Measurements from ENCODE around the gene GDPD5.

The GDPD5 gene

DNA sequence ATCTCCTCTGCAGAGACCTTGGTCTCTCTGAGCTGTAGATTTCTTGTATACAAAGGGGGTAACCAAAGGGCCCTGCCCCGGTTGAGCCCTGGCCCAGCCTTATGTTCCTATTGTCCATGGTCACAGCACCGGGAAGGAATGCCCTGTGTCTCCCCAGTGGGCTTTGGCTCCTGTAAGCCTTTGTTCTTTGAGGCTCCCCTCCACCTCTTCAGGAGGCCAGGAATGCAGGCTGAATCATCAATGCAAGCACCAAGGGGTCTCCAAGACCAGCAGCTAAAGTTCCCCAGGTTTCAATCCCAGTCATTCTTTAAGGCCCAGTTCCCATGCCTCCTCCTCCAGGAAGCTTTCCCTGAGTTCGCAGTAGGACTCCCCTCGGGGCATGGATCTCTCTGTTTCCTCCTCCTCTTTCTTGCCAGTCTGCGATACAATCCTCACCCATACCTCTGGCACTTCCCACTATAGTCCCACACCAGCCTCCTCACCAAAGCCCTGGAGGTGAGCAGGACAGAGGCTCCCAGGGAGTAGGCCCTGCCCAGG lies 63.6 kb downstream of the GDPD5 start:
- H3K9me3 Mint-ChIP-seq = no peaks in the 10 kb centered on the region
- no peak for ATAC-seq (replicated peaks)

GRCh38 chr11:75461151-75461550 lies 64.6 kb downstream of the GDPD5 start:
- peaks cover 4 to 7% of the 10 kb centered on the region in 2 donors for H3K27me3 Mint-ChIP-seq
- no peak overlapping the region for H3K4me3 Mint-ChIP-seq
- no peaks in the 10 kb centered on the region for H3K4me1 Mint-ChIP-seq
- no peaks in the 10 kb centered on the region for H3K9me3 Mint-ChIP-seq
- no peak overlapping the region for H3K27ac Mint-ChIP-seq
- no peak for DNase-seq
- no peak for ATAC-seq (replicated peaks)
- no peaks in the 10 kb centered on the region for H3K36me3 Mint-ChIP-seq

More for the DNA sequence above, 63.6 kb downstream of the GDPD5 start:
- Mint-ChIP-seq H3K27me3 (peaks cover 4 to 7% of the 10 kb centered on the region in 2 donors), H3K4me1 (peaks cover 0 to 4% of the 10 kb centered on the region in 2 donors), H3K27ac (no peak overlapping the region), H3K4me3 (no peak overlapping the region), H3K36me3 (no peaks in the 10 kb centered on the region)
- DNase-seq = no peak

- no peak overlapping the region for H3K27ac Mint-ChIP-seq
- no peak for ATAC-seq (replicated peaks)
- DNase-seq = no peak
- no peak overlapping the region for H3K4me3 Mint-ChIP-seq
- H3K4me1 Mint-ChIP-seq = no peaks in the 10 kb centered on the region
- H3K36me3 Mint-ChIP-seq = no peaks in the 10 kb centered on the region
- peaks cover 8 to 13% of the 10 kb centered on the region in 2 donors for H3K27me3 Mint-ChIP-seq
- no peaks in the 10 kb centered on the region for H3K9me3 Mint-ChIP-seq
Observed at GRCh38 chr11:75456596-75457183, 69.1 kb downstream of the GDPD5 start.

DNA sequence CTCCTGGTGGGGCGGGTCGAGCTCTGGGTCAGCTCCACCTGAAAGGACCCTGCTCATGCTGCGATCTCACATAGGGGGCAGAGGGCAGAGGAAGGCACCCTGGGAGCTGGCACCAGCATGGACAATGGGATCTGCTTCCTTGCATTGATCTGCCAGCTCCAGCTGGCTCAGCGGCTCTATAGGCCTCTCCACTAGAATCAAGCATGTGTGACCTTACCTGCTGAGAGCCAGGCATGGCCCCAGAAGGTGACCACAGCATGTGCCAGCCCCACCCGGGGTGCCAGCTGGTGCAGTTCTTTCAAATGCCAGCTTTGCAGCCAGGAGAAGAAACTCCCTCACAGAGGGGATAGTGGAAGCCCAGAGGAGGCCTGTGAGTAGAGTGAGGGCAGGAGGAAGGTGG lies 70.8 kb downstream of the GDPD5 start:
- H3K9me3 Mint-ChIP-seq = no peaks in the 10 kb centered on the region
- DNase-seq = no peak
- ATAC-seq (replicated peaks) = no peak

DNA sequence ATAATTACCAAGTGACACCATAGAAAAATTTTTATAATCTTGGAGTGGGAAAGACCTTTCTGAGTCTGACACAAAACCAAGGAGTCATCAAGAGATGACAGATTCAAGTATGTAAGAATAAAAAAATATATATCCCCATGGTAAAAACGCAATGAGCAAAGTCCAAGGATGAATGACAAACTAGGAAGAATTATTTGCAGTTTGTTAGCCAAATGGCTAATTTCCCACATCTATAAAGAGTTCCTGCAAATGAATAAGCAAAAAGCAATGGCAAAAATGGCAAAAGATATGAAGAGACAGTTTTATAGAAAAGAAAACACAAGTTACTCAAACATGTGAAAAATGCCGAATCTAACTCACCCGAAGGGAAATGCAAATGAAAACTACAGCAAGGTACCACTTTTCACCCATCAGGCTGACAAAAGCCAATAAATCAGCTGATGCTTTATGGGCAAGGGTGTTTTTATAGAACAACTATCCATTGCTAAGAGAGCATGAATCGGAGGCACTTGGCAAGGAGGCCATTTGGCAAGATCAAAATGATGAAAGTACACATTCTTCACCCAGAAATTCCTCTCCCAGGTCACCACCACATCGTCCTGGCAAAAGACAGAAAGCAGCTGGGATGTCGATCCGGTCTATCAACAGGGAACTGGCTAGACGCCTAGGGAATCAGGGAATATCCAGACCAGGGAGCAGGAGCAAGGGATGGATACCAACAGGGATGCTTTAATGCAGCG lies 71.7 kb downstream of the GDPD5 start:
- no peak for ATAC-seq (replicated peaks)
- no peaks in the 10 kb centered on the region for H3K36me3 Mint-ChIP-seq
- peaks cover 12 to 21% of the 10 kb centered on the region in 2 donors for H3K27me3 Mint-ChIP-seq
- H3K27ac Mint-ChIP-seq = no peak overlapping the region
- no peaks in the 10 kb centered on the region for H3K4me1 Mint-ChIP-seq
- no peak for DNase-seq
- no peaks in the 10 kb centered on the region for H3K9me3 Mint-ChIP-seq
- no peak overlapping the region for H3K4me3 Mint-ChIP-seq

More for the DNA sequence above, 70.8 kb downstream of the GDPD5 start:
- Mint-ChIP-seq H3K27ac (no peak overlapping the region), H3K4me1 (no peaks in the 10 kb centered on the region), H3K4me3 (no peak overlapping the region), H3K36me3 (no peaks in the 10 kb centered on the region), H3K27me3 (peaks cover 12 to 16% of the 10 kb centered on the region in 2 donors)

- Mint-ChIP-seq H3K27me3 (peaks cover 12 to 28% of the 10 kb centered on the region in 2 donors), H3K36me3 (no peaks in the 10 kb centered on the region), H3K9me3 (no peaks in the 10 kb centered on the region), H3K4me1 (no peaks in the 10 kb centered on the region), H3K27ac (no peak overlapping the region), H3K4me3 (no peak overlapping the region)
- peak in 1 of 2 donors; percentile 39 for ATAC-seq (replicated peaks)
- no peak for DNase-seq
Observed at GRCh38 chr11:75450826-75451821, 74.6 kb downstream of the GDPD5 start.

GRCh38 chr11:75450236-75450635 lies 75.5 kb downstream of the GDPD5 start:
- Mint-ChIP-seq H3K9me3 (no peaks in the 10 kb centered on the region), H3K4me3 (no peak overlapping the region), H3K36me3 (no peaks in the 10 kb centered on the region), H3K27me3 (peaks cover 17 to 30% of the 10 kb centered on the region in 2 donors), H3K27ac (no peak overlapping the region), H3K4me1 (no peaks in the 10 kb centered on the region)
- DNase-seq (no peak), ATAC-seq (replicated peaks) (no peak)

DNA sequence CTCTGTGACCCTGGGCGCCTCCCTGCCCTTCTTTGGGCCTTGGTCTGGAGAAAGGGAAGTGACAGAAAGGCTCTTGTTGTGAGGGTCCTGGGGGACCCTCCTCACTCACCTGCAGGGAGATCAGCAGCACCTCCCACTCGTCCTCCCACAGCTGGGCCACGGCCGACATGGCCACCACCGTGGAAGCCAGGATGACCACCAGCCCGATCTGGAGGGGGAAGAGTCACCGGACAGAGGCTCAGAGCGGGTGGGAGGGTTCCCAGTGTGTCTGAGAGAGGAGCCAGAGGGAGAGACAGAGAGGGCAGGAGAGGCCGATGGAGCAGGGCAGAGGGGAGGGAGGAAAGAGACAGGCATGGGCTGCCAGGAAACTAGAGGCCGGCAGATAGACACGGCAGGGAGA lies 76.0 kb downstream of the GDPD5 start:
- H3K4me3 Mint-ChIP-seq = no peak overlapping the region
- H3K27me3 Mint-ChIP-seq = peaks cover 19 to 33% of the 10 kb centered on the region in 2 donors
- no peak for DNase-seq
- H3K27ac Mint-ChIP-seq = no peak overlapping the region
- H3K9me3 Mint-ChIP-seq = no peaks in the 10 kb centered on the region
- H3K4me1 Mint-ChIP-seq = no peaks in the 10 kb centered on the region
- ATAC-seq (replicated peaks) = no peak
- no peaks in the 10 kb centered on the region for H3K36me3 Mint-ChIP-seq

DNA sequence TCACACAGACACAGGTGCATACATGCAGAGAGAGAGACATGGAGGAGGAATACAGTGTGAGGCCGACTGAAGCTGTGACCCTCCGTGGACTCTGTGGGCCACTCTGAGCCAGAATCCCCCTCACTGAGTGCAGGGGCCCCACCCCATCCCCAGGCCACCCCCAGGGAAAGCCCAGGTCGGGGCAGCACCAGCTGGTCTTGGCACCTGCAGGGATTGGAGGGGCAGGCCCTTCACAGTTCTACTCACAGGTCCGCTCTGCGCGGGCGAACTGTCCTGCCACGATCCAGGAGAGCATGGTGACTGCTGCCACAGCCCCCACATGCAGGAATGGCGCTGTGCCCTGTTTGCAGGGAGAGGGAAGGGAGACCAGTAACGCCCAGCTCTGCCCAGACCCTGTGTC lies 76.5 kb downstream of the GDPD5 start:
- Mint-ChIP-seq H3K27ac (no peak overlapping the region), H3K36me3 (no peaks in the 10 kb centered on the region), H3K27me3 (peaks cover 19 to 35% of the 10 kb centered on the region in 2 donors), H3K9me3 (no peaks in the 10 kb centered on the region), H3K4me3 (no peak overlapping the region), H3K4me1 (no peaks in the 10 kb centered on the region)
- ATAC-seq (replicated peaks) (no peak), DNase-seq (no peak)

DNA sequence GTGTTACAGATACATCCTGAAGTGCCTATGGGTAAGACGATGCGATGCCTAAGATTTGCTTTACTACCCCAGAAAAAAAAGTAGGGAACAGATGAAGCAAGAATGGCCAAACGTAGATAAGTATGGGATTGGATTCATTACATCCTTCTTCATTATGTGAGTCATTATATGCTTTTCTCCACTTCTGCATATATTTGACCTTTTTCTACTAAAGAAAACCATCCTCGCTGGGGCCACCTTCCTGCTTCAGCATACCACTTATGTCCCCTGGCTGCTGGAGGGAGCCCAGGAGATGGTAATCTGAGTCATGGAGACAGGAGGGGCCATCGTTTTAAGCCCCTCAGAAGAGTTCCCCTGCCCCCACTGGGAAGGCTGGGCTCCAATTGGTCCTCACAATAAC lies 78.3 kb downstream of the GDPD5 start:
- Mint-ChIP-seq H3K4me3 (no peak overlapping the region), H3K9me3 (no peaks in the 10 kb centered on the region), H3K4me1 (no peaks in the 10 kb centered on the region), H3K36me3 (no peaks in the 10 kb centered on the region), H3K27ac (no peak overlapping the region), H3K27me3 (peaks cover 15 to 30% of the 10 kb centered on the region in 2 donors)
- DNase-seq (no peak), ATAC-seq (replicated peaks) (no peak)

GRCh38 chr11:75445315-75445953 lies 80.3 kb downstream of the GDPD5 start:
- Mint-ChIP-seq H3K27ac (no peak overlapping the region), H3K9me3 (no peaks in the 10 kb centered on the region), H3K4me3 (no peak overlapping the region), H3K36me3 (no peaks in the 10 kb centered on the region), H3K27me3 (peaks cover 11 to 26% of the 10 kb centered on the region in 2 donors), H3K4me1 (no peaks in the 10 kb centered on the region)
- DNase-seq (peak; percentile 24), ATAC-seq (replicated peaks) (peak; percentile 81 to 89)

- ATAC-seq (replicated peaks) (no peak), DNase-seq (no peak)
- Mint-ChIP-seq H3K4me3 (no peak overlapping the region), H3K9me3 (no peaks in the 10 kb centered on the region), H3K4me1 (no peaks in the 10 kb centered on the region), H3K27ac (no peak overlapping the region), H3K36me3 (no peaks in the 10 kb centered on the region), H3K27me3 (peaks cover 15 to 19% of the 10 kb centered on the region in 2 donors)
Observed at GRCh38 chr11:75443043-75443442, 82.7 kb downstream of the GDPD5 start.

- H3K4me1 Mint-ChIP-seq = no peaks in the 10 kb centered on the region
- no peak overlapping the region for H3K27ac Mint-ChIP-seq
- H3K4me3 Mint-ChIP-seq = no peak overlapping the region
- H3K36me3 Mint-ChIP-seq = no peaks in the 10 kb centered on the region
- DNase-seq (no peak), ATAC-seq (replicated peaks) (no peak)
- no peaks in the 10 kb centered on the region for H3K9me3 Mint-ChIP-seq
- peaks cover 15 to 19% of the 10 kb centered on the region in 2 donors for H3K27me3 Mint-ChIP-seq
Observed at GRCh38 chr11:75442161-75442885, 83.4 kb downstream of the GDPD5 start.
